Measurements from ENCODE around the gene EMILIN1. TPM values are rescaled to one million over a fixed set of nuclear protein-coding genes. Genes with fewer than 3 reads are reported as not detected.

Gene EMILIN1
- total and polyA plus RNA-seq, 2 donors (not counting 3 experiments of a cell fraction or from before 2014, with no cell fraction given), result 11.7 to 16.6 TPM

DNA sequence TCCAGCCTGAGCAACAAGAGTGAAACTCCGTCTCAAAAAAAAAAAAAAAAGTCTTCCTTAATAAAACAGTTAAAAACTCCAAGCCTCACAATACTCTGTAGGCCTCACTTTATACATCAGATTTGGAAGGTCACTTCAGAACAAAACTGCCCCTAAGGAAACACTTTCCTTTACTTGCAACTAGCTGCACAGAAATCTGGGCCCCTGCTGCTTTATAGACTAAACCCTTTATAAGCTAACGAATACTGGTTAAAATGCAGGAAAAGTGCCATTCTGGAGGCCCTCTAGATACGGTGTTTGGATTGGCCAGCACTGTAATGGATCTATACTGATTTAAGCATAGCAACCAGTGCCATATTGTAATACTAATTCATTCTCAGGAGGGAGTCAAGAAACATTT, 46.7 kb downstream of the EMILIN1 start:
- Histone ChIP-seq H3K4me1 (ENCODE audit: control insufficient read depth, extremely low read depth, insufficient read depth, low read length) (no peaks in the 10 kb centered on the region), H3K36me3 (ENCODE audit: control insufficient read depth in 2 of 2, extremely low read depth in 1 of 2, insufficient read depth in 2 of 2, low read length in 2 of 2) (no peaks in the 10 kb centered on the region), H3K27ac (ENCODE audit: insufficient read depth, low read depth, low read length) (no peak overlapping the region), H3K9me1 (replicated peaks; ENCODE audit: control insufficient read depth, extremely low read depth, insufficient read depth, low read length) (no peaks in the 10 kb centered on the region), H3K9ac (replicated peaks; ENCODE audit: extremely low read depth, insufficient read depth, low read length) (no peak overlapping the region), H3K9me3 (replicated peaks; ENCODE audit: control insufficient read depth, insufficient read depth, low read length) (no peaks in the 10 kb centered on the region), H3K79me2 (ENCODE audit: control insufficient read depth, insufficient read depth, low read length) (no peaks in the 10 kb centered on the region), H4K20me1 (replicated peaks; ENCODE audit: control insufficient read depth, extremely low read depth, insufficient read depth, low read length) (no peaks in the 10 kb centered on the region), H3K4me3 (replicated peaks in 1 of 3; ENCODE audit: insufficient read depth in 1 of 3, low read depth in 1 of 3, low read length in 3 of 3) (no peak overlapping the region), H3K4me2 (ENCODE audit: insufficient read depth, low read length) (no peak overlapping the region), H3K27me3 (ENCODE audit: control insufficient read depth in 2 of 2, insufficient read depth in 2 of 2, low read length in 2 of 2) (peaks cover 8 to 13% of the 10 kb centered on the region in 2 experiments), H2AFZ (ENCODE audit: low read depth, low read length) (no peak overlapping the region)
- intact Hi-C loops (cut with micrococcal nuclease), result no loop called here
- FAIRE-seq, result no peak
- TF ChIP-seq JUN (IDR thresholded peaks at IDR 0.05; ENCODE audit: borderline replicate concordance, insufficient read depth, insufficient read length, low read depth) (no peak), FOS (IDR thresholded peaks at IDR 0.05; ENCODE audit: borderline replicate concordance, insufficient read depth, low read length) (no peak), MYC (IDR thresholded peaks at IDR 0.05; ENCODE audit: low read depth, low read length) (no peak), EZH2 (IDR thresholded peaks at IDR 0.05; ENCODE audit: borderline replicate concordance, low read depth, low read length, severe bottlenecking) (no peak), POLR2A (IDR thresholded peaks at IDR 0.05; ENCODE audit: low read depth, low read length) (no peak), POLR2AphosphoS5 (IDR thresholded peaks at IDR 0.05; ENCODE audit: insufficient read depth, low read depth, low read length) (no peak), MAX (IDR thresholded peaks at IDR 0.05; ENCODE audit: insufficient read depth, insufficient read length) (no peak), GATA2 (IDR thresholded peaks at IDR 0.05; ENCODE audit: insufficient read depth, insufficient read length, low read depth, low read length) (no peak)
- TF ChIP-seq, protein P1, sequence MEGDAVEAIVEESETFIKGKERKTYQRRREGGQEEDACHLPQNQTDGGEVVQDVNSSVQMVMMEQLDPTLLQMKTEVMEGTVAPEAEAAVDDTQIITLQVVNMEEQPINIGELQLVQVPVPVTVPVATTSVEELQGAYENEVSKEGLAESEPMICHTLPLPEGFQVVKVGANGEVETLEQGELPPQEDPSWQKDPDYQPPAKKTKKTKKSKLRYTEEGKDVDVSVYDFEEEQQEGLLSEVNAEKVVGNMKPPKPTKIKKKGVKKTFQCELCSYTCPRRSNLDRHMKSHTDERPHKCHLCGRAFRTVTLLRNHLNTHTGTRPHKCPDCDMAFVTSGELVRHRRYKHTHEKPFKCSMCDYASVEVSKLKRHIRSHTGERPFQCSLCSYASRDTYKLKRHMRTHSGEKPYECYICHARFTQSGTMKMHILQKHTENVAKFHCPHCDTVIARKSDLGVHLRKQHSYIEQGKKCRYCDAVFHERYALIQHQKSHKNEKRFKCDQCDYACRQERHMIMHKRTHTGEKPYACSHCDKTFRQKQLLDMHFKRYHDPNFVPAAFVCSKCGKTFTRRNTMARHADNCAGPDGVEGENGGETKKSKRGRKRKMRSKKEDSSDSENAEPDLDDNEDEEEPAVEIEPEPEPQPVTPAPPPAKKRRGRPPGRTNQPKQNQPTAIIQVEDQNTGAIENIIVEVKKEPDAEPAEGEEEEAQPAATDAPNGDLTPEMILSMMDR (IDR thresholded peaks at IDR 0.05; ENCODE audit: extremely low read depth in 1 of 2, insufficient read depth in 1 of 2, low read depth in 1 of 2, low read length in 2 of 2), result no peak
- no TSS peak for BruUV-seq (replicated peaks)
- no peak for DNase-seq (ENCODE audit: low read depth, low spot score)
- ChIA-PET POLR2A (no interaction called here), CTCF (interaction anchor here (1.1 kb wide), 1 partner anchor 9 kb away, joined by 4 read pairs; no protein-coding TSS in a partner anchor)
- dilution Hi-C loops (cut with MboI; ENCODE audit: extremely low pct_ligation_motif_present, low sequenced_read_pairs), result no loop called here

All from endothelial cell of umbilical vein (primary cell).